Measurements from ENCODE around the gene HOXC4. TPM values are rescaled to one million over a fixed set of nuclear protein-coding genes. Genes with fewer than 3 reads are reported as not detected.

Gene HOXC4
- total and polyA plus RNA-seq, 2 of the 8 experiments (the other 6 are each of a cell fraction or from before 2014, with no cell fraction given), result not detected

DNA sequence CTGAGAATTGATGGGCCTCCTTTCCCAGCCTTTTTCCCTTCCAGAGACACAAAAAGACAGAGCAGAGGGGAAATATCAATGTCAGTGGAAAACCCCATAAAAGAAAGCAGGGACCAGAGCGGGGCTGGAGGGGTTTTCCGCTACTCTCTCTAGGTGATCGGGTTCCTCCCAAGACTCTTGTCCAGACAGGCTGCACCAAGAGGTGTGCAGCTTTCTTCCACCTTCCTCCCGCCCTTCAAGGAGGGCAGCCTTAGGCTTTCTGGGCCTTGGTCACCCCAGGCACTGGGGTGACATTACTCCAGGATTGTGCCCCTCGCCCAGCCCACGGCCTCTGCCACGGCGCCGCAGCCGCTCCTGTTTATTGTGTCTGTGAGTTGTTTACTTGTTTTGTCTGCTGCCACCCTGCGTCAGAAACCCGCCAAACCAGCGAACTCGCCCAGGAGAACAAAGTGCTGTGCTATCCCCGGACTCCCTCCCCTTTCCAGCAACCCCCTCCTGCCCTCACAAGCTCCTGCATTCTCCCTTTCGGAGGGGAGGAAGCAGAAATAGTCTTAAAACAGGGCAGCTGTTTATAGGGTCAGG is 32.1 kb upstream of the HOXC4 start (continued):
- no peak for TF ChIP-seq USF2 (IDR thresholded peaks at IDR 0.05; ENCODE audit: low read length)
- TF ChIP-seq CTBP2 (IDR thresholded peaks at IDR 0.05; ENCODE audit: borderline replicate concordance, insufficient read depth, insufficient read length, low read length), result peak; percentile 92
- TF ChIP-seq POLR2AphosphoS5 (IDR thresholded peaks at IDR 0.05; ENCODE audit: low read depth, low read length), result no peak
- no peak for TF ChIP-seq EP300 (IDR thresholded peaks at IDR 0.05; ENCODE audit: borderline replicate concordance in 1 of 2, low read depth in 2 of 2, low read length in 2 of 2)
- TF ChIP-seq SIX5 (IDR thresholded peaks at IDR 0.05; ENCODE audit: low read depth, low read length), result no peak
- no peak for TF ChIP-seq BCL11A (IDR thresholded peaks at IDR 0.05; ENCODE audit: low read depth in 2 of 2, low read length in 2 of 2)
- no peak for TF ChIP-seq SP4 (IDR thresholded peaks at IDR 0.05; ENCODE audit: low read length)
- no peak for TF ChIP-seq HDAC6 (IDR thresholded peaks at IDR 0.05; ENCODE audit: low read depth, low read length)
- no peak for TF ChIP-seq TBP (IDR thresholded peaks at IDR 0.05; ENCODE audit: low read depth, low read length)
- no peak for TF ChIP-seq SP2 (IDR thresholded peaks at IDR 0.05; ENCODE audit: low read length)
- TF ChIP-seq POU5F1 (IDR thresholded peaks at IDR 0.05; ENCODE audit: low read depth, low read length), result no peak
- TF ChIP-seq JUN (IDR thresholded peaks at IDR 0.05; ENCODE audit: low read depth, low read length), result no peak
- TF ChIP-seq CEBPB (IDR thresholded peaks at IDR 0.05; ENCODE audit: low read depth, low read length), result no peak
- TF ChIP-seq MAFK (IDR thresholded peaks at IDR 0.05; ENCODE audit: low read depth, low read length), result no peak
- TF ChIP-seq ASH2L (IDR thresholded peaks at IDR 0.05; ENCODE audit: low read length), result no peak
- TF ChIP-seq KDM5A (IDR thresholded peaks at IDR 0.05; ENCODE audit: low read length), result no peak
- no peak for TF ChIP-seq GTF2F1 (IDR thresholded peaks at IDR 0.05; ENCODE audit: borderline replicate concordance, low read depth, low read length)
- TF ChIP-seq HDAC2 (IDR thresholded peaks at IDR 0.05; ENCODE audit: borderline replicate concordance in 1 of 2, low read depth in 2 of 2, low read length in 2 of 2), result no peak
- TF ChIP-seq, protein P1, sequence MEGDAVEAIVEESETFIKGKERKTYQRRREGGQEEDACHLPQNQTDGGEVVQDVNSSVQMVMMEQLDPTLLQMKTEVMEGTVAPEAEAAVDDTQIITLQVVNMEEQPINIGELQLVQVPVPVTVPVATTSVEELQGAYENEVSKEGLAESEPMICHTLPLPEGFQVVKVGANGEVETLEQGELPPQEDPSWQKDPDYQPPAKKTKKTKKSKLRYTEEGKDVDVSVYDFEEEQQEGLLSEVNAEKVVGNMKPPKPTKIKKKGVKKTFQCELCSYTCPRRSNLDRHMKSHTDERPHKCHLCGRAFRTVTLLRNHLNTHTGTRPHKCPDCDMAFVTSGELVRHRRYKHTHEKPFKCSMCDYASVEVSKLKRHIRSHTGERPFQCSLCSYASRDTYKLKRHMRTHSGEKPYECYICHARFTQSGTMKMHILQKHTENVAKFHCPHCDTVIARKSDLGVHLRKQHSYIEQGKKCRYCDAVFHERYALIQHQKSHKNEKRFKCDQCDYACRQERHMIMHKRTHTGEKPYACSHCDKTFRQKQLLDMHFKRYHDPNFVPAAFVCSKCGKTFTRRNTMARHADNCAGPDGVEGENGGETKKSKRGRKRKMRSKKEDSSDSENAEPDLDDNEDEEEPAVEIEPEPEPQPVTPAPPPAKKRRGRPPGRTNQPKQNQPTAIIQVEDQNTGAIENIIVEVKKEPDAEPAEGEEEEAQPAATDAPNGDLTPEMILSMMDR (IDR thresholded peaks at IDR 0.05; ENCODE audit: control extremely low read depth in 1 of 3, insufficient read depth in 1 of 3, low read depth in 1 of 3, low read length in 3 of 3), result peak; percentile 31 to 47 (median 42)
- TF ChIP-seq CHD2 (IDR thresholded peaks at IDR 0.05; ENCODE audit: low read length), result no peak
- peak; percentile 35; the same call in 1 of the 2 replicates for TF ChIP-seq CREB1 (IDR thresholded peaks at IDR 0.05)
- TF ChIP-seq SIRT6 (IDR thresholded peaks at IDR 0.05; ENCODE audit: low read length), result no peak
- peak; percentile 42; the same call in 1 of the 2 replicates for TF ChIP-seq YY1 (IDR thresholded peaks at IDR 0.05; ENCODE audit: low read depth, low read length)

All from H1 (cell line).